Spleen (tissue), 11 donors: ENCODE measurements around the gene GRAMD1B. TPM values are rescaled to one million over a fixed set of nuclear protein-coding genes. Genes with fewer than 3 reads are reported as not detected.

Experiments used
- DNase-seq: peaks from one replicate; pipeline ENCODE4 v3.0.0-alpha.2; 2020
- H3K27ac ChIP-seq, 8 donors: fragments of 200-600 bp; sonication (generic) in 7 of 8; 1 replicate in 4 of 8; 2 replicates in 4 of 8; pipeline versions ENCODE4 v1.5.0 to v1.8.0; 2016 to 2021; ENCODE audit warnings: inconsistent platforms in 4 of 8, mild to moderate bottlenecking in 4 of 8, moderate library complexity in 1 of 8
- H3K27me3 ChIP-seq, 7 donors: fragments of 200-600 bp; sonication (generic) in 6 of 7; replicated peaks in 1 of 7; 1 replicate in 4 of 7; 2 replicates in 3 of 7; pipeline versions ENCODE4 v1.5.0 to v1.8.0; 2016 to 2021; ENCODE audit warnings: inconsistent platforms in 3 of 7, mild to moderate bottlenecking in 1 of 7
- H3K36me3 ChIP-seq, 6 donors: fragments of 200-600 bp; sonication (generic) in 5 of 6; 1 replicate in 4 of 6; 2 replicates in 2 of 6; pipeline versions ENCODE4 v1.5.0 to v1.8.0; 2016 to 2021; ENCODE audit warnings: inconsistent platforms in 2 of 6
- H3K4me1 ChIP-seq, 6 donors: fragments of 200-600 bp; sonication (generic) in 5 of 6; 1 replicate in 3 of 6; 2 replicates in 3 of 6; pipeline versions ENCODE4 v1.5.0 to v1.8.0; 2016 to 2021; ENCODE audit warnings: inconsistent platforms in 3 of 6
- H3K4me3 ChIP-seq, 8 donors: fragments of 200-600 bp; sonication (generic) in 7 of 8; 1 replicate in 4 of 8; 2 replicates in 4 of 8; pipeline versions ENCODE4 v1.5.0 to v1.8.0; 2016 to 2021; ENCODE audit warnings: inconsistent platforms in 4 of 8, mild to moderate bottlenecking in 4 of 8, moderate library complexity in 2 of 8
- H3K9me3 ChIP-seq, 8 donors: fragments of 200-600 bp; sonication (generic) in 7 of 8; 1 replicate in 4 of 8; 2 replicates in 4 of 8; pipeline versions ENCODE4 v1.5.0 to v1.8.0; 2016 to 2021; ENCODE audit warnings: inconsistent platforms in 4 of 8
- POLR2A ChIP-seq, 3 donors: fragments of 450-650 bp; IDR thresholded peaks; one replicate each; pipeline ENCODE4 v1.5.1; 2017; ENCODE audit warnings: antibody characterized with exemption in 3 of 3, mild to moderate bottlenecking in 1 of 3
- POLR2AphosphoS5 ChIP-seq, 3 donors: sonication (generic); formaldehyde crosslinking; IDR thresholded peaks; one replicate each; pipeline ENCODE4 v1.5.1; 2017; ENCODE audit warnings: antibody characterized with exemption in 3 of 3
- WGBS, 5 donors: extraction: QIAGEN DNeasy Blood & Tissue Kit in 3 of 5; methylation state at CpG; one replicate each; pipeline versions ENCODE4 v1.1.5 to v1.1.7; 2013 to 2018; 5-methylcytosine and 5-hydroxymethylcytosine counted together
- intact Hi-C: fragments of 100-400 bp; cut with DNase I; formaldehyde crosslinking; loops from one replicate; pipeline ENCODE4 v1.15.0; 2023; ENCODE audit warnings: low total_unique reads
- polyA plus RNA-seq, 3 donors: library from polyadenylated mRNA; stranded (reverse); fragments of 200-250 nt; gene quantifications; one replicate each; pipeline ENCODE4 v1.2.1, GENCODE V29; 2013
- total RNA-seq, 7 donors: library from RNA; depleted of rRNA in 3 of 7; stranded (reverse); fragments of >200 nt in 3 of 7; fragmentation: NEBNext Ultra II Directional in 4 of 7; extraction: Animal tissue kit (Norgen Biotek cat#: 25700) in 4 of 7; gene quantifications; one replicate each; pipeline versions ENCODE4 v1.1.0 to v1.2.1, GENCODE V29; 2016 to 2021
- TF ChIP-seq, protein P1 (sequence below), 11 experiments: fragments of 200-600 bp in 7 of 11; fragments of 450-650 bp in 4 of 11; sonication (generic) in 4 of 11; IDR thresholded peaks in 8 of 11; conservative IDR thresholded peaks in 3 of 11; 1 replicate in 7 of 11; 2 replicates in 4 of 11; pipeline versions ENCODE4 v1.4.0 to v1.8.0; 2016 to 2021; ENCODE audit warnings: antibody characterized with exemption in 11 of 11, inconsistent platforms in 4 of 11, mild to moderate bottlenecking in 1 of 11
- donor health status: healthy with polysubstance abuse.
- donor health status: DM: no; HTN: no; CAD: no; lungs with moderate emphysema.
- donor health status: DM: no; HTN: no; CAD: no.
- donor health status: Bipolar disorder and iron deficiency.
- donor health status: healthy.
- donor health status: DM: no; HTN: no; CAD: no.
- donor health status: DM: yes; HTN: yes; CAD: no.

GRAMD1B gene
- total and polyA plus RNA-seq, 10 donors, result 1.7 to 15.6 (median 7.5) TPM

DNA sequence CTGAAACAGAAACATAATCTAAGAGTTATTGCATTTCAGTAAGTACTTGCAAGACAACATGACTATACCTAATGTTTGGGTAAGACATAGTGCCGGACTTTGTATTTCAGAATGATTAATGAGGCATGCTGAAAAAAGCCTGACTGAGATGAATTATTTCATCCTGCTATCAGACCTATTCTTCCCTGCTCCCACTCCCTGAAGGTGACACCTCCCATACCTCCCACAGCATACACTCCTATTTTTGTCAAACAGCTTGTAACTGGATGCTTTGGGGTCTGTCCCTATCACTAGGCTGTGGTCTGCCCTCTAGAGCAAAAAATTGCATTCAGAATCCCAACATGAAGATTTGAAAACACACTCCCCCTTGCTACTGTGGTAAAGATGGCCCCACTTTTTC is 235.2 kb downstream of the GRAMD1B start:
- intact Hi-C loops, result no loop called here
- Histone ChIP-seq H3K36me3 (no peaks in the 10 kb centered on the region), H3K9me3 (peaks cover 0 to 8% (median under 1%) of the 10 kb centered on the region in 8 donors), H3K4me1 (no peaks in the 10 kb centered on the region), H3K27ac (no peak overlapping the region), H3K4me3 (no peak overlapping the region), H3K27me3 (no peaks in the 10 kb centered on the region)
- TF ChIP-seq POLR2A (IDR thresholded peaks at IDR 0.05) (no peak), POLR2AphosphoS5 (IDR thresholded peaks at IDR 0.05) (no peak)
- TF ChIP-seq, protein P1, sequence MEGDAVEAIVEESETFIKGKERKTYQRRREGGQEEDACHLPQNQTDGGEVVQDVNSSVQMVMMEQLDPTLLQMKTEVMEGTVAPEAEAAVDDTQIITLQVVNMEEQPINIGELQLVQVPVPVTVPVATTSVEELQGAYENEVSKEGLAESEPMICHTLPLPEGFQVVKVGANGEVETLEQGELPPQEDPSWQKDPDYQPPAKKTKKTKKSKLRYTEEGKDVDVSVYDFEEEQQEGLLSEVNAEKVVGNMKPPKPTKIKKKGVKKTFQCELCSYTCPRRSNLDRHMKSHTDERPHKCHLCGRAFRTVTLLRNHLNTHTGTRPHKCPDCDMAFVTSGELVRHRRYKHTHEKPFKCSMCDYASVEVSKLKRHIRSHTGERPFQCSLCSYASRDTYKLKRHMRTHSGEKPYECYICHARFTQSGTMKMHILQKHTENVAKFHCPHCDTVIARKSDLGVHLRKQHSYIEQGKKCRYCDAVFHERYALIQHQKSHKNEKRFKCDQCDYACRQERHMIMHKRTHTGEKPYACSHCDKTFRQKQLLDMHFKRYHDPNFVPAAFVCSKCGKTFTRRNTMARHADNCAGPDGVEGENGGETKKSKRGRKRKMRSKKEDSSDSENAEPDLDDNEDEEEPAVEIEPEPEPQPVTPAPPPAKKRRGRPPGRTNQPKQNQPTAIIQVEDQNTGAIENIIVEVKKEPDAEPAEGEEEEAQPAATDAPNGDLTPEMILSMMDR (IDR thresholded peaks at IDR 0.05 in 8 of 11, conservative IDR thresholded peaks at IDR 0.05 in 3 of 11), result no peak
- 70 to 93% (median 75%) methylated on average over 1 of the region's 1 CpG for WGBS, 5 donors
- DNase-seq, result no peak

DNA sequence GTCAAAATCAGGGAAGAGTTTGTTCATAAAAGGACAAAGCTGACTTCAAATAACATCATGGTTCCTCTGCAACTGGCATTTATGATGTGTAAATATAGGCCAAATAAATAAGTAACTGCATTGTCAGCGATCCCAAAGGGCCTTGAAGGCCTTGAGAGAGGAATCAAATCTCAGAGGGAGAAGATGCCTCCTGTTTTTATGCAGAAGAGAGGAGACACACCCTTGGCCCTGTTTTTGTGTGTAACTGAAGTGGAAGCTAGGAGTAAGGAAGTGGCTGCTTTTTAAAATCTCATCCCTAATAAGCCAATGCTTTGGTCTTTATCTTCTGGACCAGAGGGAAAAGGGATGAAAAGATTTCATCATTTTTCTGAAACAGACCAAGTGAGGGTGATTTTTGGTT is 240.0 kb downstream of the GRAMD1B start:
- no peak overlapping the region for H3K4me3 ChIP-seq
- H3K36me3 ChIP-seq, result no peaks in the 10 kb centered on the region
- DNase-seq, result no peak
- TF ChIP-seq POLR2AphosphoS5 (IDR thresholded peaks at IDR 0.05) (no peak), POLR2A (IDR thresholded peaks at IDR 0.05) (no peak)
- TF ChIP-seq, protein P1 (IDR thresholded peaks at IDR 0.05 in 8 of 11, conservative IDR thresholded peaks at IDR 0.05 in 3 of 11), result no peak
- H3K9me3 ChIP-seq, result no peaks in the 10 kb centered on the region
- no peak overlapping the region for H3K27ac ChIP-seq
- intact Hi-C loops, result no loop called here
- 56 to 90% (median 73%) methylated on average over 1 of the region's 1 CpG for WGBS, 5 donors
- H3K4me1 ChIP-seq, result no peaks in the 10 kb centered on the region
- H3K27me3 ChIP-seq, result peaks cover 0 to 4% (median 0%) of the 10 kb centered on the region in 7 donors

DNA sequence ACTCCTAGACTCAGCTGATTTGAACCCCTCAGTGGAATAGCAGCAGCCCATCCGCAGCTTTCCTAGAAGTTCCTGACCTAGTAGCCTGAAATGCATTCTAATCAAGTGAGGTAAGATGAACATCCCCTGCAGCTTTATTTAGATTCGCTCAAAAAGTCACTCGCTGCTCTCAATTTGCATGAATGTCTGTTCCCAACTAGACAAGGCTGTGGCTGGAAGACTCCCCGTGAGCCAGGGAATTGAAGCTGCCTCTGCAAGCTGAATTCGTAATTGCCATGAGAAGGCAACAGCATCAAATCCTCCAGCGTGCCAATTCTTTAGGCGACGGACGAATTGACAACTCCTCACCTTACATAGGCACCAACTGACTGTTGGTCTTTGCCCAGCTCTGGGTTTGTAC is 241.5 kb downstream of the GRAMD1B start:
- peaks cover 0 to 4% (median 0%) of the 10 kb centered on the region in 7 donors for H3K27me3 ChIP-seq
- TF ChIP-seq POLR2AphosphoS5 (IDR thresholded peaks at IDR 0.05) (no peak), POLR2A (IDR thresholded peaks at IDR 0.05) (no peak)
- TF ChIP-seq, protein P1 (IDR thresholded peaks at IDR 0.05 in 8 of 11, conservative IDR thresholded peaks at IDR 0.05 in 3 of 11), result no peak
- H3K4me1 ChIP-seq, result no peaks in the 10 kb centered on the region
- 75 to 82% (median 78%) methylated on average over 9 of the region's 9 CpGs for WGBS, 5 donors
- DNase-seq, result no peak
- no peak overlapping the region for H3K27ac ChIP-seq
- intact Hi-C loops, result no loop called here
- no peaks in the 10 kb centered on the region for H3K36me3 ChIP-seq
- H3K4me3 ChIP-seq, result no peak overlapping the region
- H3K9me3 ChIP-seq, result no peaks in the 10 kb centered on the region

DNA sequence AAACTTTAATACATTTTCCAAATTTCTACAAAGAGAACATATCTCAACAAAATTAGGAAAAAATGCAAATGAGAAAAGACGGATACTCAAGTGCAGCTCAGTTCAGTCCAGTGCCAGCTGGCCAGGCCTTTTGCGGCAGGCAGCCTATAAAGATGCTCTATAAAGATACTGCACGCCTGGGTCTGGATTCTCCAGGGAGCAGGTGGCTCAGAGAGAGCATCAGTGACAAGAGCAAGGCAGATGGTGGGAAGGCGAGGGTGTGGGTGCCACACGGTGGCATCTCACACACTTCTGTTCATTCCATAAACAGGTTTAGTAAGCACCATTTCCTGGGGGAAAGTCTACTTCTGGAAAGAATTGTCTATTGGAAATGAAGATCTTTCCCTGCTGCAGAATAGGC is 242.5 kb downstream of the GRAMD1B start:
- no peaks in the 10 kb centered on the region for H3K4me1 ChIP-seq
- H3K9me3 ChIP-seq, result no peaks in the 10 kb centered on the region
- intact Hi-C loops, result no loop called here
- H3K27ac ChIP-seq, result no peak overlapping the region
- peaks cover 0 to 4% (median 0%) of the 10 kb centered on the region in 7 donors for H3K27me3 ChIP-seq
- WGBS, 5 donors, result 87 to 93% (median 89%) methylated on average over 5 of the region's 5 CpGs
- H3K36me3 ChIP-seq, result no peaks in the 10 kb centered on the region
- DNase-seq, result no peak
- no peak for TF ChIP-seq POLR2A (IDR thresholded peaks at IDR 0.05)
- H3K4me3 ChIP-seq, result no peak overlapping the region

DNA sequence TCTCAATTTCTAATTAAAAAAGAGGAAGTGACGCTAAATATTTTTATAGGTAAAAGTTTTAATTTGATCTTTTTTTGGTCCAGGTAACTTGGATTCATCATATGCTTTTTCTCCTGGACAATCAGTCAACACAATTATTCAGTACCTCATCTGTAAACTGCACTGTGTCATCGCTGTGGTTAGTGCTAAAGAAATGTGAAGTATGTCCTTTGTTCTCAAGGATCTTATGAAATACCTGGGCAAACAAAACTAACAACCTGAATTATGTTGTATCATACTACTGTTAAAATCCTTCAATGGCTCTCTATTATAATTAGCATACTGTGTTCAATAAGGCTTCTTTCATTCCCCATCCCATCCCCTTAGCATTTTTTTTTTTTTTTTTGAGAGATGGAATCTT is 244.2 kb downstream of the GRAMD1B start:
- Histone ChIP-seq H3K27me3 (peaks cover 0 to 4% (median 0%) of the 10 kb centered on the region in 7 donors), H3K36me3 (no peaks in the 10 kb centered on the region), H3K27ac (no peak overlapping the region), H3K9me3 (peaks cover 0 to 5% (median 0%) of the 10 kb centered on the region in 8 donors), H3K4me1 (no peaks in the 10 kb centered on the region), H3K4me3 (no peak overlapping the region)
- DNase-seq, result no peak
- intact Hi-C loops, result no loop called here
- TF ChIP-seq POLR2A (IDR thresholded peaks at IDR 0.05) (no peak), POLR2AphosphoS5 (IDR thresholded peaks at IDR 0.05) (no peak)
- TF ChIP-seq, protein P1 (IDR thresholded peaks at IDR 0.05 in 8 of 11, conservative IDR thresholded peaks at IDR 0.05 in 3 of 11), result no peak
- 38 to 76% (median 48%) methylated on average over 2 of the region's 2 CpGs for WGBS, 5 donors
